Transverse colon (tissue), 4 donors: ENCODE measurements around the gene GRM7. TPM values are rescaled to one million over a fixed set of nuclear protein-coding genes. Genes with fewer than 3 reads are reported as not detected.

ENCODE experiments used
- DNase-seq: peaks from one replicate; pipeline ENCODE4 v3.0.0-alpha.2; 2019
- H3K27ac ChIP-seq, 4 donors: fragments of 200-600 bp; sonication (generic); 2 replicates each; pipeline ENCODE4 v1.5.1; 2016 to 2018; ENCODE audit warnings: inconsistent platforms in 4 of 4
- H3K27me3 ChIP-seq: fragments of 200-600 bp; sonication (generic); 2 replicates; pipeline ENCODE4 v1.5.1; 2017; ENCODE audit warnings: inconsistent platforms
- H3K36me3 ChIP-seq, 4 donors: fragments of 200-600 bp; sonication (generic); 2 replicates each; pipeline ENCODE4 v1.5.1; 2017 to 2019; ENCODE audit warnings: inconsistent platforms in 4 of 4
- H3K4me1 ChIP-seq, 4 donors: fragments of 200-600 bp; sonication (generic); 2 replicates each; pipeline ENCODE4 v1.5.1; 2017 to 2020; ENCODE audit warnings: inconsistent platforms in 4 of 4
- H3K4me3 ChIP-seq, 4 donors: fragments of 200-600 bp; sonication (generic); 1 replicate in 1 of 4; 2 replicates in 3 of 4; pipeline versions ENCODE4 v1.5.1 to v1.6.1; 2017 to 2019; ENCODE audit warnings: inconsistent platforms in 4 of 4
- H3K9me3 ChIP-seq, 2 donors: fragments of 200-600 bp; sonication (generic); 2 replicates each; pipeline ENCODE4 v1.5.1; 2017 to 2019; ENCODE audit warnings: inconsistent platforms in 2 of 2
- CTCF ChIP-seq, 5 experiments: fragments of 200-600 bp in 3 of 5; fragments of 450-650 bp in 2 of 5; sonication (generic) in 3 of 5; IDR thresholded peaks; 1 replicate in 2 of 5; 2 replicates in 3 of 5; pipeline ENCODE4 v1.5.1; 2016 to 2017; ENCODE audit warnings: antibody characterized with exemption in 5 of 5, inconsistent platforms in 3 of 5, mild to moderate bottlenecking in 2 of 5, moderate library complexity in 1 of 5
- EP300 ChIP-seq: sonication (generic); formaldehyde crosslinking; IDR thresholded peaks from one replicate; pipeline ENCODE4 v1.6.1; 2017; ENCODE audit warnings: antibody characterized with exemption, low read depth
- POLR2A ChIP-seq: fragments of 450-650 bp; IDR thresholded peaks from one replicate; pipeline ENCODE4 v1.6.1; 2016; ENCODE audit warnings: antibody characterized with exemption, mild to moderate bottlenecking, moderate library complexity
- POLR2AphosphoS5 ChIP-seq, 3 donors: sonication (generic); formaldehyde crosslinking; IDR thresholded peaks; one replicate each; pipeline ENCODE4 v1.6.1; 2016; ENCODE audit warnings: antibody characterized with exemption in 3 of 3
- WGBS, 2 donors: methylation state at CpG; one replicate each; pipeline ENCODE4 v1.1.5; 2018; ENCODE audit warnings: low coverage in 1 of 2; 5-methylcytosine and 5-hydroxymethylcytosine counted together
- in situ Hi-C, 4 donors: fragments of 200-750 bp; cut with MboI; loops; one replicate each; pipeline versions ENCODE4 v1.15.0 to v1.15.1; 2017; ENCODE audit warnings: low sequenced_read_pairs in 3 of 4, low pct_ligation_motif_present in 1 of 4, low pct_unique_long_range_greater_than_20kb in 1 of 4
- intact Hi-C: fragments of 100-400 bp; cut with DNase I; formaldehyde crosslinking; loops from one replicate; pipeline ENCODE4 v1.15.1; 2023; ENCODE audit warnings: low total_unique reads
- total RNA-seq, 4 donors: library from RNA; depleted of rRNA; stranded (reverse); fragments of >200 nt; gene quantifications; one replicate each; pipeline ENCODE4 v1.1.0, GENCODE V29; 2016

Gene GRM7
- total RNA-seq, 4 donors from 2014 or later, result 0.14 to 0.20 (median 0.16) TPM; not detected in 1

DNA sequence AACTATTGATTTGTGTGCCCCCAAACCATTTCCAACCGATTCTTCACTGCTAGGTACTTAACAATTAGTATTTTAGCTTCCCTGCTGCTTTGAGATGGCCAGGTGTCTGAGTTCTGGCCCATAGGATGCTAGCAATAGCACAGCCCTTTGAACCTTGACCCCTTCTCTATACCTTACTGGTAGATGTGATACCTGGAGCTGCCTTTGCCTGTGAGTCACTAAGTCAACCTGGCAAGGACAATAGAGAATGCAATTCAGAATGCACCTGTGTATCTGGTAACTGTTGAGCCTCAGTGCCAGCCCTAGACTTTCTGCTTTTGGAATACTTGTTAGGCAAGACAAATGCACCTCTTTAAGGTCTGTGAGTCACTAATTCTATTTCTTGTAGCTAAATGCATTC is 467.4 kb downstream of the GRM7 start:
- H3K4me3 ChIP-seq, result no peak overlapping the region
- no peak overlapping the region for H3K27ac ChIP-seq
- H3K9me3 ChIP-seq, result no peaks in the 10 kb centered on the region
- H3K4me1 ChIP-seq, result no peaks in the 10 kb centered on the region
- in situ Hi-C loops, result no loop called here
- no peak for DNase-seq
- H3K36me3 ChIP-seq, result no peaks in the 10 kb centered on the region
- TF ChIP-seq CTCF (IDR thresholded peaks at IDR 0.05) (no peak), EP300 (no peak), POLR2A (no peak), POLR2AphosphoS5 (IDR thresholded peaks at IDR 0.05) (no peak)
- 64% methylated on average over 1 of the region's 1 CpG; no CpG with 5 or more reads in 1 of the 2 donors for WGBS, 2 donors
- intact Hi-C loops, result no loop called here
- no peaks in the 10 kb centered on the region for H3K27me3 ChIP-seq

DNA sequence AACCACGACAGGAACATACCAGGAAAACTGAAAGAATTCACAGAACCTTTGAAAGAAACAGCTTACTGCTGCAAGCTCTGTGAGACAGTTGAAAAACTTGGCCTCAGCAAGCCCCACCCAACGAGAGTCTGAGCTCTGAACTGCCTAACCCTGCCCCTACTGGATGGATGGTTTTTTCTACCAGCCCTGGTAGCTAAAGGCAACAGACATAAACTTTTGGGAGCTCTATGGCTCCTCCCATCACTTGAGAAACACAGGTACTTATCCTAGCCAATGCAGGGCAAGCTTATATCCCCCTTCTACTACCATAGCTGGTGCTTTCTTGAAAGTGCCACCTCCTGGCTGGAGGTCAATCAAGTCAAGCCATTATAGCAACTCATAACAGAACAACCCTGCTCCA is 471.8 kb downstream of the GRM7 start:
- Histone ChIP-seq H3K9me3 (no peaks in the 10 kb centered on the region), H3K27ac (no peak overlapping the region), H3K27me3 (no peaks in the 10 kb centered on the region), H3K36me3 (no peaks in the 10 kb centered on the region), H3K4me1 (no peaks in the 10 kb centered on the region), H3K4me3 (no peak overlapping the region)
- DNase-seq, result no peak
- WGBS, 2 donors, result 63 to 67% methylated on average over 2 of the region's 2 CpGs
- in situ Hi-C loops (no loop called here), intact Hi-C loops (no loop called here)
- TF ChIP-seq CTCF (IDR thresholded peaks at IDR 0.05) (no peak), POLR2AphosphoS5 (IDR thresholded peaks at IDR 0.05) (no peak), EP300 (no peak), POLR2A (no peak)

DNA sequence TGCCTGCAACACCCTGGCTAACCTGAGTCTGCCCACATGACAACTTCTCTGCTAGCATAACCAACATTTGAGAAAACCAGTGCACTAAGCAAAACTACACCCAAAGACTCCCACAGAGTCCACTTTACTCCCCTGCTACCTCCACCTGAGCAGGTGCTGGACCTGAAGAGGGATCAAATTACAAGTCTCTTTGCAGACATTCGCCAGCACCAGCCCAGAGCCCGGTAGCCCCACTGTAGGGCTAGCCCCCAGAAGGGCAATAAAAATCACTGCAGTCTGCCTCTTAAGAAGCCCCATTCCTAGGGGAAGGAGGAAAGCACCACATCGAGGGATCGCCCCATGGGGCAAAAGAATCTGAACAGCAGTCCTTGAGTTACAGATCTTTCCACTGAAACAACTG is 472.2 kb downstream of the GRM7 start:
- TF ChIP-seq POLR2AphosphoS5 (IDR thresholded peaks at IDR 0.05) (no peak), CTCF (IDR thresholded peaks at IDR 0.05) (no peak), EP300 (no peak), POLR2A (no peak)
- intact Hi-C loops, result no loop called here
- no peak overlapping the region for H3K27ac ChIP-seq
- H3K4me3 ChIP-seq, result no peak overlapping the region
- no peaks in the 10 kb centered on the region for H3K27me3 ChIP-seq
- no peaks in the 10 kb centered on the region for H3K36me3 ChIP-seq
- 92% methylated on average over 4 of the region's 4 CpGs; no CpG with 5 or more reads in 1 of the 2 donors for WGBS, 2 donors
- no peak for DNase-seq
- no peaks in the 10 kb centered on the region for H3K4me1 ChIP-seq
- no peaks in the 10 kb centered on the region for H3K9me3 ChIP-seq
- in situ Hi-C loops, result no loop called here

DNA sequence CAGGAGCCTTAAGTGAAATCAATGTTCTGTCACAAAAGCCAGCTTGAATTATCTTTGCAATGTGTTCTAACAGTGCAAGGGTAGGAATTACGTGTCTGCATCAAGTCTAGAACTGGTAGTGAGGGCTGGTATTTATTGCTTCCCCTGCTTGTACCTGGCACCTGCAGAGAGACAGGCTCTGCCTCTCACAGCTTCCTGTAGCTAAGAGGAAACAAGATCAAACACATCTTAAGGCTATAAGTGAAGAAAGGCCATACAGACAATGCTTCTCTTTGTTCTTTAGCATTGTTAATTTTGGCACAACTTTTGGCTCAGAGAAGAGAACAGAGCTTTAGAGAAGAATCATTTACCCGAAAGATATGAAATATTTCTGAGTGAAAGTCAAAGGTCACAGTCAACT is 479.9 kb downstream of the GRM7 start:
- no peaks in the 10 kb centered on the region for H3K9me3 ChIP-seq
- H3K4me1 ChIP-seq, result no peaks in the 10 kb centered on the region
- no peak for DNase-seq
- no peaks in the 10 kb centered on the region for H3K36me3 ChIP-seq
- no peak overlapping the region for H3K4me3 ChIP-seq
- no peak for TF ChIP-seq CTCF (IDR thresholded peaks at IDR 0.05)
- no peak for TF ChIP-seq EP300
- no peak for TF ChIP-seq POLR2A
- no peak for TF ChIP-seq POLR2AphosphoS5 (IDR thresholded peaks at IDR 0.05)
- in situ Hi-C loops, result no loop called here
- no peak overlapping the region for H3K27ac ChIP-seq
- no peaks in the 10 kb centered on the region for H3K27me3 ChIP-seq
- 30 to 57% methylated on average over 2 of the region's 2 CpGs for WGBS, 2 donors
- intact Hi-C loops, result no loop called here
